H9 (cell line): ENCODE results near the gene ADPRH. TPM values are rescaled to one million over a fixed set of nuclear protein-coding genes. Genes with fewer than 3 reads are reported as not detected.

Experiments
- DNase-seq: peaks from one replicate; pipeline ENCODE4 v3.0.0-alpha.2; 2017
- H2AFZ ChIP-seq: one replicate; pipeline ENCODE4 v1.6.1; 2013; ENCODE audit warnings: mild to moderate bottlenecking, low read length, control low read depth, moderate library complexity
- H2AK5ac ChIP-seq: 2 replicates; pipeline ENCODE4 v1.6.1; 2013; ENCODE audit warnings: low read length, control low read depth, mixed read lengths; ENCODE audit not compliant: insufficient read length
- H2BK120ac ChIP-seq: one replicate; pipeline ENCODE4 v1.6.1; 2013; ENCODE audit warnings: low read depth, mild to moderate bottlenecking, low read length, control low read depth, inconsistent platforms; ENCODE audit not compliant: poor library complexity, severe bottlenecking
- H2BK12ac ChIP-seq: 2 replicates; pipeline ENCODE4 v1.6.1; 2013; ENCODE audit warnings: low read length, control low read depth, mixed read lengths, low read depth; ENCODE audit not compliant: insufficient read length
- H2BK15ac ChIP-seq: 2 replicates; pipeline ENCODE4 v1.6.1; 2013; ENCODE audit warnings: low read depth, low read length, control low read depth
- H2BK20ac ChIP-seq: one replicate; pipeline ENCODE4 v1.6.1; 2013; ENCODE audit warnings: low read depth, mild to moderate bottlenecking, low read length, control low read depth, inconsistent platforms; ENCODE audit not compliant: poor library complexity, severe bottlenecking
- H2BK5ac ChIP-seq: 2 replicates; pipeline ENCODE4 v1.6.1; 2013; ENCODE audit warnings: low read length, control low read depth, mixed read lengths; ENCODE audit not compliant: insufficient read length
- H3K14ac ChIP-seq: 2 replicates; pipeline ENCODE4 v1.6.1; 2013; ENCODE audit warnings: low read length, control low read depth; ENCODE audit not compliant: insufficient read depth
- H3K18ac ChIP-seq: 2 replicates; pipeline ENCODE4 v1.6.1; 2013; ENCODE audit warnings: low read depth, mild to moderate bottlenecking, mixed read lengths, low read length, control low read depth; ENCODE audit not compliant: insufficient read length
- H3K23ac ChIP-seq: 2 replicates; pipeline ENCODE4 v1.6.1; 2013; ENCODE audit warnings: low read length, control low read depth, mixed read lengths, low read depth; ENCODE audit not compliant: insufficient read length
- H3K23me2 ChIP-seq: 2 replicates; pipeline ENCODE4 v1.6.1; 2013; ENCODE audit warnings: low read depth, mild to moderate bottlenecking, mixed read lengths, low read length, control low read depth; ENCODE audit not compliant: insufficient read length, poor library complexity, severe bottlenecking
- H3K27ac ChIP-seq: 2 replicates; pipeline ENCODE4 v1.5.1; 2013; ENCODE audit warnings: low read length, control low read depth, mixed read lengths, low read depth; ENCODE audit not compliant: insufficient read length
- H3K27me3 ChIP-seq: 2 replicates; pipeline ENCODE4 v1.6.1; 2013; ENCODE audit warnings: low read length, control low read depth, inconsistent platforms; ENCODE audit not compliant: insufficient read depth
- H3K4ac ChIP-seq: 2 replicates; pipeline ENCODE4 v1.6.1; 2013; ENCODE audit warnings: low read depth, mild to moderate bottlenecking, control low read depth, inconsistent platforms, low read length, moderate library complexity
- H3K4me1 ChIP-seq: 2 replicates; pipeline ENCODE4 v1.6.1; 2013; ENCODE audit warnings: low read length, control low read depth, inconsistent platforms; ENCODE audit not compliant: insufficient read depth
- H3K4me2 ChIP-seq: 2 replicates; pipeline ENCODE4 v1.6.1; 2013; ENCODE audit warnings: low read length, control low read depth, mixed read lengths; ENCODE audit not compliant: insufficient read length, insufficient read depth
- H3K56ac ChIP-seq: 2 replicates; pipeline ENCODE4 v1.6.1; 2013; ENCODE audit warnings: low read depth, mild to moderate bottlenecking, mixed read lengths, low read length, control low read depth; ENCODE audit not compliant: insufficient read length
- H3K79me1 ChIP-seq: 2 replicates; pipeline ENCODE4 v1.6.1; 2013; ENCODE audit warnings: low read depth, mild to moderate bottlenecking, moderate library complexity, low read length, control low read depth, inconsistent platforms; ENCODE audit not compliant: insufficient read depth, poor library complexity, severe bottlenecking
- H3K79me2 ChIP-seq: 2 replicates; pipeline ENCODE4 v1.6.1; 2013; ENCODE audit warnings: low read length, control low read depth, inconsistent platforms; ENCODE audit not compliant: insufficient read depth
- H3K9ac ChIP-seq: 2 replicates; pipeline ENCODE4 v1.6.1; 2013; ENCODE audit warnings: low read length, control low read depth, mixed read lengths; ENCODE audit not compliant: insufficient read length; ENCODE audit errors: extremely low read depth
- H3K9me3 ChIP-seq: one replicate; pipeline ENCODE4 v1.6.1; 2013; ENCODE audit warnings: low read depth, low read length, inconsistent platforms; ENCODE audit not compliant: control insufficient read depth
- H3T11ph ChIP-seq: one replicate; pipeline ENCODE4 v1.6.1; 2013; ENCODE audit warnings: mild to moderate bottlenecking, low read length, control low read depth, inconsistent platforms
- H4K20me1 ChIP-seq: one replicate; pipeline ENCODE4 v1.6.1; 2013; ENCODE audit not compliant: control insufficient read depth, insufficient read length, insufficient read depth
- H4K5ac ChIP-seq: 2 replicates; pipeline ENCODE4 v1.6.1; 2013; ENCODE audit warnings: low read depth, mild to moderate bottlenecking, mixed read lengths, low read length, control low read depth; ENCODE audit not compliant: insufficient read length
- H4K8ac ChIP-seq: replicated peaks from 2 replicates; pipeline ENCODE4 v1.6.1; 2013; ENCODE audit warnings: low read length, control low read depth, mixed read lengths, low read depth; ENCODE audit not compliant: insufficient read length
- H4K91ac ChIP-seq: 2 replicates; pipeline ENCODE4 v1.6.1; 2013; ENCODE audit warnings: low read depth, mild to moderate bottlenecking, moderate library complexity, mixed read lengths, low read length, control low read depth; ENCODE audit not compliant: insufficient read length
- H3K27ac Mint-ChIP-seq, 3 experiments: 2 replicates in 2 of 3; 3 replicates in 1 of 3; pipeline ENCODE4 v1.8.0; 2020 to 2021; ENCODE audit warnings: mixed read lengths in 3 of 3, mild to moderate bottlenecking in 1 of 3, moderate library complexity in 1 of 3
- H3K27me3 Mint-ChIP-seq: 2 replicates; pipeline ENCODE4 v1.8.0; 2021; ENCODE audit warnings: low read depth, mild to moderate bottlenecking, moderate library complexity, mixed read lengths
- H3K36me3 Mint-ChIP-seq, 3 experiments: 2 replicates in 2 of 3; 3 replicates in 1 of 3; pipeline ENCODE4 v1.8.0; 2020 to 2021; ENCODE audit warnings: low read depth in 3 of 3, mixed read lengths in 3 of 3; ENCODE audit not compliant: insufficient read depth in 1 of 3
- H3K4me1 Mint-ChIP-seq, 2 experiments: 2 replicates each; pipeline ENCODE4 v1.8.0; 2020; ENCODE audit warnings: mixed read lengths in 2 of 2
- H3K4me3 Mint-ChIP-seq, 2 experiments: 2 replicates in 1 of 2; 3 replicates in 1 of 2; pipeline ENCODE4 v1.8.0; 2020 to 2021; ENCODE audit warnings: mild to moderate bottlenecking in 2 of 2, mixed read lengths in 2 of 2, moderate library complexity in 1 of 2
- H3K9me3 Mint-ChIP-seq, 2 experiments: 2 replicates in 1 of 2; 3 replicates in 1 of 2; pipeline ENCODE4 v1.8.0; 2020; ENCODE audit warnings: mild to moderate bottlenecking in 2 of 2, mixed read lengths in 2 of 2, moderate library complexity in 1 of 2
- CTCF ChIP-seq: fragments of 200-600 bp; sonication (generic); conservative IDR thresholded peaks from 3 replicates; pipeline ENCODE4 v1.8.0; 2021; ENCODE audit warnings: antibody characterized with exemption, mild to moderate bottlenecking
- WGBS: extraction: QIAGEN DNeasy Blood & Tissue Kit; methylation state at CpG from one replicate; pipeline ENCODE4 v1.1.7; 2013; ENCODE audit warnings: missing lambda C conversion rate, low lambda C conversion rate, mixed read lengths; ENCODE audit not compliant: insufficient read length; ENCODE audit errors: extremely low coverage; 5-methylcytosine and 5-hydroxymethylcytosine counted together
- total RNA-seq: library from RNA; stranded (reverse); gene quantifications from 2 replicates; pipeline ENCODE4 v1.2.1, GENCODE V29; 2021

ADPRH gene
- total RNA-seq, 1 experiment from 2014 or later: 3.1 TPM

DNA sequence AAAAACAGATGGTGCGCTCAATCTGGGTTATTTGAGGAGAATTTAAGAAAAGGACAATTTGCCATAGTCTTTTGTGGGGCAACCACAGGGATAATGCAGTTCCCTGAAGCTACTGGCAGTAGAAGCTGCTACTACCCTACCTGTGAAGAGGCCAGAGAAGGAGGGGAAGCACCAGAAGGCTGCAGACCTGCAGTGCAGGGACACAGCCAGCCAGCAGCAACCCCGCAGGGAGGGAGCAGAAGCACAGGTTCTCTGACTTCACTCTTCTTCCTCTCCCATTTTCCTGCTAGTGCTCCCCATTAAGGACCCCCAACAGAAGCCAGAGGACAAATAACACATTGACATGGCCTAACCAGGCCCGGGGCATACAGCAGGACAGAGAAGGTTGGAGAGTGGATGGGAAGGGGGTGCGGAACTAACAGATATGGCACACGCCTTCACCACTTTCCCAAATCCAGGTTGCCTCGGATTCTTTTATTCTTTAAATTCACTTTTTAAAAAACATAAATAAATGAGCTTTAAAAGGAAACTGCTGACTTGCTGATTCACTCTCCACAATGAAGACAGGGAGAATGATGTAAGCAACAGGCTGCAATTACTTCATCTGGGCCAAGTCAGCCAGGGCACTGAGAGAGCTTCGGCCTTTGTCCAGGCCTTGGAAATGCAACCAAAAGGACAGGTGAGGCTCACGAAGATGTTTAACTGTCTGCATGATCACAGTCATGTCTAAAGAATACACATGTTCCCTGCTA, 51.0 kb downstream of the ADPRH start:
- H3T11ph ChIP-seq: no peak overlapping the region
- H2BK20ac ChIP-seq: no peak overlapping the region
- no peak overlapping the region for H3K14ac ChIP-seq
- H3K23me2 ChIP-seq: no peaks in the 10 kb centered on the region
- no peaks in the 10 kb centered on the region for H3K9me3 Mint-ChIP-seq
- H3K27ac Mint-ChIP-seq: peak overlapping the region in 1 of 3 experiments; percentile 87; a peak in 1 of 7 replicates
- no peak overlapping the region for H2BK15ac ChIP-seq
- no peaks in the 10 kb centered on the region for H3K36me3 Mint-ChIP-seq
- no peak overlapping the region for H3K4me3 Mint-ChIP-seq
- no peak overlapping the region for H3K27ac ChIP-seq
- H4K8ac ChIP-seq: no peak overlapping the region
- no peak overlapping the region for H3K18ac ChIP-seq
- H3K4me1 ChIP-seq: no peaks in the 10 kb centered on the region
- no peaks in the 10 kb centered on the region for H3K27me3 ChIP-seq
- no peak overlapping the region for H2AFZ ChIP-seq
- WGBS: no CpG with 5 or more reads among the region's 8 CpGs
- H4K20me1 ChIP-seq: no peaks in the 10 kb centered on the region
- no peak overlapping the region for H3K4ac ChIP-seq
- H2BK5ac ChIP-seq: no peak overlapping the region
- H2AK5ac ChIP-seq: no peak overlapping the region
- H3K56ac ChIP-seq: no peak overlapping the region
- no peaks in the 10 kb centered on the region for H3K79me1 ChIP-seq
- no peaks in the 10 kb centered on the region for H3K9me3 ChIP-seq
- no peak overlapping the region for H3K9ac ChIP-seq
- H3K23ac ChIP-seq: no peak overlapping the region
- H2BK120ac ChIP-seq: no peak overlapping the region
- H4K5ac ChIP-seq: no peak overlapping the region
- no peaks in the 10 kb centered on the region for H3K79me2 ChIP-seq
- no peak overlapping the region for H4K91ac ChIP-seq
- peaks cover 20 to 25% of the 10 kb centered on the region in 2 experiments for H3K4me1 Mint-ChIP-seq
- no peak overlapping the region for H2BK12ac ChIP-seq
- no peak overlapping the region for H3K4me2 ChIP-seq
- no peak for TF ChIP-seq CTCF
- no peak for DNase-seq
- peaks cover 2% of the 10 kb centered on the region for H3K27me3 Mint-ChIP-seq
